Measurements from ENCODE around the gene ARHGAP8. TPM values are rescaled to one million over a fixed set of nuclear protein-coding genes. Genes with fewer than 3 reads are reported as not detected.
"Not testable (repeated sequence)": the region's sequence is repeated elsewhere in the genome, so short reads cannot be mapped to it uniquely, and the experiment has no call there.

ARHGAP8 gene
- total RNA-seq, 2 donors from 2014 or later, result 2.3 TPM; not detected in 1

DNA sequence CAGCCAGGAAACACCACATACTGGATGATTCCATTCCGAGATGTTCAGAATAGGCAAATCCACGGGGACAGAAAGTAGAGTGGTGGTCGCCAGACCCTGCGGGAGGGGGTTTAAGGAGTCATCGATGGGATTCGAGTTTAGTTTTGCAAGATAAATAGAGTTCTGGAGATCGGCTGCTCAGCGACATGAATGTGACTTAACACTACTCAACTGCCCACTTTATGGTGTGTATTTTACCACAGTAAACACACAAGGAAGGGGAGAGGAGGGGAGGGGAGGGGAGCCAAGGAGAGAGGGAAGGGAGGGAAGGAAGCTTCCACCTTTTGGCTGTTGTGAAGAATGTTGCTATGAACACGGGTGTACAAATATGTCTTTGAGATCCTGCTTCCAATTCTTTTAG is 10.4 kb upstream of the ARHGAP8 start:
- H3K27ac Mint-ChIP-seq, result no peak overlapping the region
- peaks cover 1% of the 10 kb centered on the region for H3K27me3 Mint-ChIP-seq
- no peaks in the 10 kb centered on the region for H3K36me3 Mint-ChIP-seq (ENCODE audit: low read depth)
- no peak overlapping the region for H3K4me3 Mint-ChIP-seq
- no peaks in the 10 kb centered on the region for H3K9me3 Mint-ChIP-seq
- no peaks in the 10 kb centered on the region for H3K4me1 Mint-ChIP-seq
- ATAC-seq (replicated peaks), result no peak

DNA sequence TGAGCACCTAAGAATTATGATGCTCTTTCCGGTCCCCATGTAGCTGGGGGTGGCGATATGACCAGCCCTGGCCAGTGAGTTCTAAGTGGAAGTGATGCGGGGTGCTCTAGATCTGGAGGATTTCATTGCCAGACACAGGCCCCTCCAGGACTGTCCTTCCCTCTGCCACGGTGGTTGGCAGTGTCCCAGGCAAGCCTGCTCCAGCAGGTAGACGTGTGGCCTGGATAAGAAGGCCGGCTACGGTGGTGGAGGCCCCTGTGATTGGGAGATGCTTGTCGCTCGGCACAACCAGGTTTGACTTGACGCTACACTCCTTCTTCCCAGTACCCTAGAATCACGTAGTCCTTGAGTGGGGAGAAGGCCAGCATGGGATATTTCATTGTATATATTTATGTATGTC is 9.1 kb upstream of the ARHGAP8 start:
- H3K4me3 Mint-ChIP-seq, result no peak overlapping the region
- no peaks in the 10 kb centered on the region for H3K4me1 Mint-ChIP-seq
- H3K27ac Mint-ChIP-seq, result no peak overlapping the region
- H3K9me3 Mint-ChIP-seq, result no peaks in the 10 kb centered on the region
- ATAC-seq (replicated peaks), result no peak
- H3K27me3 Mint-ChIP-seq, result peaks cover 4% of the 10 kb centered on the region
- H3K36me3 Mint-ChIP-seq (ENCODE audit: low read depth), result no peaks in the 10 kb centered on the region

DNA sequence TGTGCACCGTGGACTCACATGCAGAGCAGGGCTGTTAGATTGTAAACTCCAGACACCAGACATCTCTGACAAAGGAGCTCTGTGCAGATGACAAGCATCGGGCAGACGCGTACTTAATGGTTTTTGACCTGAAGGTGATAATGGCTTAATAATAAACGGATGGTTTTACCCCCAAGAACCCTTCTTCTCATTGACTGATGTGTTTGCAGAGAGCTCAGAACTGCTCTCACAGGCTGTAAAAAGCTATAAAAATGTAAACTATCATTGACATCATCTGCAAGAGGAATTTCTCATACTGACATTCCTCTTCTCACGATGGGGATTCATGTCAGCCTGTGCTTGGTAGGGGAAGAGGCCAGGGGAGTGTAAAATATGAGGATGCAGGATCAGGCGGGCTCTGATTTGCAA is 8.6 kb upstream of the ARHGAP8 start:
- Mint-ChIP-seq H3K36me3 (ENCODE audit: low read depth) (no peaks in the 10 kb centered on the region), H3K27ac (no peak overlapping the region), H3K4me3 (no peak overlapping the region), H3K4me1 (no peaks in the 10 kb centered on the region), H3K27me3 (peaks cover 4% of the 10 kb centered on the region), H3K9me3 (no peaks in the 10 kb centered on the region)
- no peak for ATAC-seq (replicated peaks)

DNA sequence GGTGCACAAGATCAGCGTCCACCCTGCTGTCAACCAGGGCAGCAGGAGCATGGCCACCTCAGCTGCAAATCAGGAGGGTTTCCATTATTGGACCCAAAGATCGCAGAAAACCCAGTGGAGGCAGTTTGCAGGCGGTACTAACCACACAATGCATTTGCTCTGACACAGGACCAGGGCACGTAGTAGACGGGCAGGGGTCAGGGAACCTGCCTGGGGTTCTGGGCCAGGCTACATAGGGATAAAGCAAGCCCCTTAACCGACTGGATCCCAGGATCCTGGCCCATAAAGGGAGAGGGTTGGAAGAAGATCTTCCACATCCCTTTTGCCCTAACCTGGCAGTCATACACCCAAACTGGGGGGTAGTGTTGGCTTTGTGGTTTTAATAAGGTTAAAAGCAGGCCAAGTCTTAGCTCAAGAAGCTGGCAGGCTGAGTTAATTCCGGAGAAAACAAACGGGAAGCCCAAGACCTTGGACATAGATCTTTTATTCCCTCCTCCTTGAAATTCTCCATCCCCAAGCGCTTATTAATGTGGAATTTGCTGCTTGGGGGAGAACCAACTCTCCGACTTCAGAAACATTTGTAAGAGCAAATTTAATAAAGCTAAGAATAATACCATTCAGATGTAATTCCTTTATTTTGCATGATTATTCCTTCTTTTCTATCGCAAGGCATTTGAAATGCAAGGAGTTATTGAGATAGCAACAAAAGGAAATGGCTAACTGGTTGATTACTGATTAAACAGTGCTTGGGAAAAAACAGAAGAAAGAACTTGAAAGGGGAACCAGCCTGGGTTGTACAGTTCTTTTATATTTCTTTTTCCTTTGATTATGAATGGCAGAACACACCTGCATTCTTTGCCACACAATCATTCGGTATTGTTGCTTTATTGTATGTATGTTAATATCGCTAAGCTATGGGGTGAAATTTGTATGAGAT is 6.3 kb upstream of the ARHGAP8 start:
- no peaks in the 10 kb centered on the region for H3K4me1 Mint-ChIP-seq
- ATAC-seq (replicated peaks), result no peak
- no peak overlapping the region for H3K4me3 Mint-ChIP-seq
- no peak overlapping the region for H3K27ac Mint-ChIP-seq
- peaks cover 7% of the 10 kb centered on the region for H3K27me3 Mint-ChIP-seq
- no peaks in the 10 kb centered on the region for H3K36me3 Mint-ChIP-seq (ENCODE audit: low read depth)
- H3K9me3 Mint-ChIP-seq, result no peaks in the 10 kb centered on the region

DNA sequence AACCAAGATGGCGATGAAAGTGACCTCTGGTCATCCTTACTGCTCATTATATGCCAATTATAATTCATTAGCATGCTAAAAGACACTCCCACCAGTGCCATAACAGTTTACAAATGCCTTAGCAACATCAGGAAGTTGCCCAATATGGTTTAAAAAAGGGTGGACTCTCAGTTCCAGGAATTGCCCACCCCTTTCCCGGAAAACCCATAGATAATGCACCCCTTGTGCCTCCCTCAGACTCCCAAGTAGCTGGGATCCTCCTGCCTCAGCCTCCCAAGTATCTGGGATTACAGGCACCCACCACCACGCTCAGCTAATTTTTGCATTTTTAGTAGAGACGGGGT is 4.6 kb upstream of the ARHGAP8 start:
- not testable (repeated sequence) for H3K27me3 Mint-ChIP-seq; H3K36me3 Mint-ChIP-seq (ENCODE audit: low read depth); ATAC-seq (replicated peaks); H3K9me3 Mint-ChIP-seq; H3K4me1 Mint-ChIP-seq; H3K4me3 Mint-ChIP-seq; H3K27ac Mint-ChIP-seq

DNA sequence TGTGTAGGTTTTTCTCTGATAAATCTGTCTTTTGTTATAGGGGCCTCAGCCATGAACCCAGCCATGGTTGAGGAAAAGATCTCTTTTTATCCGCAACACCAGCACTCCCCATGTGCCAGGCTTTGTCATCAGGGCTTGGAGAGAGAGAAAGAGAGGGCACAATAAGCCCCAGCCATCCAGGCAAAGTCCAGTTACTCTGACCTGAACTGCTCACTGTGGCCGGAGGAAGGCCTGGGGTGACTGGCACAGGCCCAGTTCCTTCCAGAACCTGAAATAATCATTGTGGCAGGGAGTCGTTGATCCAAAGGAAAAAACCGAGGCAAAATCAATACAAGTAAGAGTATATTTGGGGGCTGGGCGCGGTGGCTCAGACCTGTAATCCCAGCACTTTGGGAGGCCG is 3.9 kb upstream of the ARHGAP8 start:
- no peak overlapping the region for H3K27ac Mint-ChIP-seq
- H3K4me3 Mint-ChIP-seq, result no peak overlapping the region
- H3K36me3 Mint-ChIP-seq (ENCODE audit: low read depth), result no peaks in the 10 kb centered on the region
- peaks cover 13% of the 10 kb centered on the region for H3K27me3 Mint-ChIP-seq
- no peaks in the 10 kb centered on the region for H3K9me3 Mint-ChIP-seq
- H3K4me1 Mint-ChIP-seq, result no peaks in the 10 kb centered on the region
- ATAC-seq (replicated peaks), result no peak

DNA sequence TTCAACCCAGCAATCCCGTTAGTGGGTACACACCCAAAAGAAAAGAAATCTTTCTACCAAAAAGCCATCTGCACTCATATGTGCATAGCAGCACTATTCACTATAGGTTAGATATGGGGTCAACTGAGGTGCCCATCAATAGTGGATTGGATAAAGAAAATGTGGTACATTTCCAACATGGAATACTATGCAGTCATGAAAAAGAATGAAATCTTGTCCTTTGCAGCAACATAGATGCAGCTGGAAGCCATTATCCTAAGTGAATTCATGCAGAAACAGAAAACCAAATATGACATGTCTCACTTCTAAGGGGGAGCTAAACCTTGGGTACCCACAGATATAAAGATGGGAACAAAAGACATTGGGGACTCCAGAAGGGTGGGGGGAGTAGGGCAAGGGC is 1.9 kb upstream of the ARHGAP8 start:
- no peaks in the 10 kb centered on the region for H3K36me3 Mint-ChIP-seq (ENCODE audit: low read depth)

DNA sequence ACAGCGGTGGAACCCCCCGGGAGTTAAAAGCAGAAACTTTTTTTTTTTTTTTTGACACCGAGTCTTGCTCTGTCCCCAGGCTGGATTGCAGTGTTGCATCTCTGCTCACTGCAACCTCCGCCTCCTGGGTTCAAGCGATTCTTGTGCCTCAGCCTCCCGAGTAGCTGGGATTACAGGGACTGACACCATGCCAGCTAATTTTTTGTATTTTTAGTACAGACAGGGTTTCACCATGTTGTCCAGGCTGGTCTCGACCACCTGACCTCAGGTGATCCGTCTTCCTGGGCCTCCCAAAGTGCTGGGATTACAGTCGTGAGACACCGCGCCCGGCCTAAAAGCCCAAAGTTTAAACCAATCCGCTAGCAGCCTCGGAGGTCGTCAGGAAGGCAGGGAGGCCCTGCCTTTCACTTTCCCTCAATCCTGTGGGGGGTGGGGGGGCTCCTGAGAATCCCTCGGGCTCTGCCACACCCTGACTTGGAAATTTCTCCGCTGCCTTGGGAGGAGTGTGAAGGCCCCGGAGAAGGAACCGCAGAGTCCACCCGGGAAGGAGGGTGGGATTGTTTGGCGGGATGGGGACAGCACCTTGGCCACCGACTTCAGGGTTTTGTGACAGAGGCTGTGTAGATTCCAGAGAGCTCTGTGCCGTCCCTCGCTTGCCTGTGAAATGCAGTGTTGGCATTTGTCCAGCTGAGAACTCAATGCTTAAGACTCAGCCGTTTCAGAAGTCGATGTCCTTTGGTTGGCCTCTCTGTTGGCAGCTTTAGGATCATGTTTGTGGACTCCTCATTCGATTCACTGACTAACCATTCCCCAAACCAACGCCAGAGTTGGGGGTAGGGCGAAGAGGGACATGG is 1.0 kb downstream of the ARHGAP8 start:
- no peak overlapping the region for H3K27ac Mint-ChIP-seq
- ATAC-seq (replicated peaks), result no peak
- H3K27me3 Mint-ChIP-seq, result peaks cover 29% of the 10 kb centered on the region
- H3K4me3 Mint-ChIP-seq, result peak overlapping the region; percentile 64
- H3K4me1 Mint-ChIP-seq, result no peaks in the 10 kb centered on the region
- H3K36me3 Mint-ChIP-seq (ENCODE audit: low read depth), result no peaks in the 10 kb centered on the region
- H3K9me3 Mint-ChIP-seq, result no peaks in the 10 kb centered on the region

More for the DNA sequence above, 1.9 kb upstream of the ARHGAP8 start:
- ATAC-seq (replicated peaks), result no peak
- Mint-ChIP-seq H3K27me3 (peaks cover 23% of the 10 kb centered on the region), H3K9me3 (no peaks in the 10 kb centered on the region), H3K27ac (no peak overlapping the region), H3K4me3 (no peak overlapping the region), H3K4me1 (no peaks in the 10 kb centered on the region)

DNA sequence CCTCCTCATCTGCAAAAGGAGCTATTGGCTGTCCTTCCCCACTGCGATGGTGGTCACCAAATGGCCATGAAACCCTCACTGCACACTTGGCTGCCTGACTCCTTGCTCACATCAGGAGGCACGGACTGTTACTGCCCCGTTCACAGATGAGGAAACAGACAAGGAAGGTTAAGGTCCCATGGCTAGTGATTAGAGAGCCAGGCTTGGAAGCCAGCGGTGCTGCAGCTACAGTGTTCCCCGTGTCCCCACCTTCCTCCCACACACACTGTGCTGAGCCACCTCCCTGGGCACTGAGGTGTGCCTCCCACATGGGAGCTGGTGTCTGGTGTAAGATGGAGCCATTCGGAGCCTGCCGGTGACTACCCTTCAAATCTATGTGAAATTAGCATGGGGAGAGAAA is 2.6 kb downstream of the ARHGAP8 start:
- H3K27me3 Mint-ChIP-seq, result peaks cover 31% of the 10 kb centered on the region
- no peaks in the 10 kb centered on the region for H3K9me3 Mint-ChIP-seq
- H3K4me1 Mint-ChIP-seq, result no peaks in the 10 kb centered on the region
- no peak overlapping the region for H3K27ac Mint-ChIP-seq
- no peak overlapping the region for H3K4me3 Mint-ChIP-seq
- no peak for ATAC-seq (replicated peaks)
- no peaks in the 10 kb centered on the region for H3K36me3 Mint-ChIP-seq (ENCODE audit: low read depth)

DNA sequence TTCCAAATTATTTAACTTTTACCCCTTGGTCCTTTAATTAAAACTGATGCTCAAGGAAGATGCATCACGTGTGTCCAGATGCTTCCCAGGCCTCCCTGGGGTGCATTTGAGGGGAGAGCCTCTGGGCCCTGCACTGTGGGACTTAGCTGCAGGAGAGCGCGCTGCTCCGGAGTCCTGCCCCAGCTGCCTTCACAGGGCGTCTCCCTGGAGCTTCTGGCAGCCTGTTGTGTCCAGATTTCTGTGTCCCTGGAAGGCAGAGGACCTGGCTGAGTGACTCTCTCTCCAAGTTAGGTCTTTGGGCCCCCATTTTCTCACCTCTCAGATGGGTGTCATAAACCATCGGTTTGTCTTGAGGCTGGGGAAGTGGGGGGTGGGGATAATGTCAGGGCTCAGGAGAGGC is 3.0 kb downstream of the ARHGAP8 start:
- no peaks in the 10 kb centered on the region for H3K9me3 Mint-ChIP-seq
- no peak overlapping the region for H3K27ac Mint-ChIP-seq
- peaks cover 30% of the 10 kb centered on the region for H3K27me3 Mint-ChIP-seq
- no peaks in the 10 kb centered on the region for H3K4me1 Mint-ChIP-seq
- no peak for ATAC-seq (replicated peaks)
- no peak overlapping the region for H3K4me3 Mint-ChIP-seq
- H3K36me3 Mint-ChIP-seq (ENCODE audit: low read depth), result no peaks in the 10 kb centered on the region

DNA sequence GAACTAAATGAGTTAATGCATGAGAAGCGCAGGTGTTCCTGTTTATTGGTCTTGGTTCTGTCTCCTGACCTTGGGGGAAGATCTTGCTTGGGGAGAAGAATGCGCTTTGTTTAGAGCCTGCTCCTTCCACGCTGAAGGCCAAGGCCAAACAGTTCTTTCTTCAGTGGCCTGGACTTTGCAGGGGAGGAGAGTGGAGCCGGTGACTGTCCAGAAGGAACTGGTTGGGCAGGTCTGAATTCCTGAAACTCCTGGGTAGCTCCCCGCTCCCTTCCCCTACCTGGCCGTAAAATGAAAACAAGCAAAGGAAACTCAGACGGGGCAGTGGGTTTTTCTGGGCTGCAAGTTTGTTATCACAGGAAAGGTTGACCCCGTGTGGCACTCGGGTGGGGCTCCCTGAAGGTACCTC is 3.6 kb downstream of the ARHGAP8 start:
- Mint-ChIP-seq H3K27ac (no peak overlapping the region), H3K9me3 (no peaks in the 10 kb centered on the region), H3K36me3 (ENCODE audit: low read depth) (no peaks in the 10 kb centered on the region), H3K4me1 (no peaks in the 10 kb centered on the region), H3K27me3 (peaks cover 30% of the 10 kb centered on the region), H3K4me3 (no peak overlapping the region)
- no peak for ATAC-seq (replicated peaks)

DNA sequence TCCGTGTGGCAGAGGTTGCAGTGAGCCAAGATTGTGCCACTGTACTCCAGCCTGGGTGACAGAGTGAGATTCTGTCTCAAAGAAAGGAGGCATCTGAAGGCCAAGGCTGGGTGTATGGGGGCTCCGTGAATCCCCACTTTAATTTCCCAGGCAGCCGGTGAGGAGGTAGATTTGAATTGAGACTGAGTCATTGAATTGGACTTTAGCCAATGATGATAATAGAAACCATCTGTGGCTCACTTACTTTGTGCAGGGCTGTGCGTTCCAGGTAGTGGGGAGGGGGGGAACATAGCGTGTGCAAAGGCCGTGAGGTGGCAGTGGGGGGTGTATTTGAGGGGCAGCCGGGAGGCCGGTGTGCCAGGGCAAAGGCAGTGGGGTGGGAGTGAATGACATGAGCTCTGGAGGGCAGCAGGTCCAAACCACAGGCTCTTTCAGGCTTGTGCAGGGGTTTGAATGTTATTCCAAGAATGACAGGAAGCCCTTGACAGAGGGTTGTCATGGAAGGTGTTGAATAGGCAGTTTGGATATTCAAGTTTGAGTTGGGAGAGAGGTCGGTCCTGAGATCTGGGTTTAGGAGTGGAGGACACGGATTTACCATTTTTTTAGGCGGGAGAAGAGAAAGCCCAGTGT is 6.1 kb downstream of the ARHGAP8 start:
- Mint-ChIP-seq H3K9me3 (peaks cover 5% of the 10 kb centered on the region), H3K4me3 (no peak overlapping the region), H3K4me1 (no peaks in the 10 kb centered on the region), H3K36me3 (ENCODE audit: low read depth) (no peaks in the 10 kb centered on the region), H3K27ac (no peak overlapping the region), H3K27me3 (peaks cover 27% of the 10 kb centered on the region)
- ATAC-seq (replicated peaks), result no peak

DNA sequence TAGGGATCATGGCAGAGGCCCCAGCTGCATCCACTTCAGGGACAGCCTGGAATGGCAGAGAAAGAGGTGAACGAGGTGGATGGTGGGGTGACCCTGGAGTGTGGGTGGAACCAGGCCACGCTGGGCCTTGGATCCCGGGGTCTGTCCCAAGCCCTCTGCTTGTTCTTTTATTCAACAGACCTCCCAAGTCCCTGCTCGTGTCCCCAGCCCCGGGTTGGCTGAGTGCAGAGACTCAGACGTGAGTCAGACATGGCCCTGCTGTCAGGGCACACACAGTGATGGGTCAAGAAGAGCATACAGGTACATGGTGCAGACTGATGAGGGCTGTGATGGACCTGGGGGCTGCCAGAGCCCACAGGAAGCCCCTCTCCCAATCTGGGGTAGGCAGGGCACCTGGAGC is 6.6 kb downstream of the ARHGAP8 start:
- no peak for ATAC-seq (replicated peaks)
- peaks cover 25% of the 10 kb centered on the region for H3K27me3 Mint-ChIP-seq
- peaks cover 5% of the 10 kb centered on the region for H3K9me3 Mint-ChIP-seq
- no peaks in the 10 kb centered on the region for H3K36me3 Mint-ChIP-seq (ENCODE audit: low read depth)
- H3K27ac Mint-ChIP-seq, result no peak overlapping the region
- no peaks in the 10 kb centered on the region for H3K4me1 Mint-ChIP-seq
- H3K4me3 Mint-ChIP-seq, result no peak overlapping the region

DNA sequence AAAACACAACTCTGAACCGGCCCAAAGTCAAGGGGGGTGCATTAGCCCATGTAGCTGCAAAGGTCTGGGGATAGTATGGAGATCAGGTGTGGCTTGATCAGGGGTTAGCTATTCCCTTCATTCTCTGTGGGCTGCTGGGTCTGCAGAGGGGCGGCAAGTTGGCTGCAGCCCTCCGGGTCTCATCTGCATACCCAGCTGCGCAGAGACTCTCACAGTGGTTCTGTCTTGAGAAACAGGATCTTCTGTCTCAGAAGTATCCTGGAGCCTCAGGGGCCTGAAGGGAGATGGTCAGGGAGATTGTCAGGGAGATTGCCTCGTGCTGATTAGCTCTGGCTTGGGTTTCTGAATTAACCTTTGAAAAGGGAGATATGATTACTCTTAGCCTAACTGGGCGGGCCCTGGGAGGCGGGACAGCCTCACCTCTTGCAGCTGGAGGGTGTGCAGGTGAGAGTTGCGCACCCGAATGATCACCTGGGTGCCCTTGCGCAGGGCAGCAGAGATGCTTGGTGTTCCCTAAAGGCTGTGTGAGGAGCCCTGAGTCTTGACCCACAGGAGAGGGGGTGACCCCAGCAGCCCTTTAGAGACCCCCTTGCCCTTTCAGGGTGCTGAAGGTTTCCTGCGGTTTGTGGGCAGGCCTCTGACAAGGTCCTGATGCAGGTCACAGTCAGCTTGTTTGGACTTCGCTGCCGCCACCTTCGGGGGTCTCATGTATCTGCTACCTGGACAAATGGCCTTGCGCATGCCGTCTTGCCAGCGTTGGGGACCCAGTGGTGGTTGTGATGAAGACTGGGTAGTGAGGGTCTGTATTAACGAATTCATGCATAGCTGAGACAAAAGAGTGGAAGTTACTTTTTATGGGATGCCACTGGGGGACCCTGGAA is 7.3 kb downstream of the ARHGAP8 start:
- Mint-ChIP-seq H3K27me3 (peaks cover 23% of the 10 kb centered on the region), H3K9me3 (peaks cover 5% of the 10 kb centered on the region), H3K27ac (no peak overlapping the region), H3K4me1 (no peaks in the 10 kb centered on the region), H3K4me3 (no peak overlapping the region), H3K36me3 (ENCODE audit: low read depth) (no peaks in the 10 kb centered on the region)
- no peak for ATAC-seq (replicated peaks)

Data from activated T-helper 17 cell treated with anti-CD3 and anti-CD28 coated beads, Interleukin-2, amount 50 U/mL, for 72 hours (primary cell).